ENCODE results near the gene GTF2A1.
"Not testable (repeated sequence)": the region's sequence is repeated elsewhere in the genome, so short reads cannot be mapped to it uniquely, and the experiment has no call there.

GTF2A1 gene

DNA sequence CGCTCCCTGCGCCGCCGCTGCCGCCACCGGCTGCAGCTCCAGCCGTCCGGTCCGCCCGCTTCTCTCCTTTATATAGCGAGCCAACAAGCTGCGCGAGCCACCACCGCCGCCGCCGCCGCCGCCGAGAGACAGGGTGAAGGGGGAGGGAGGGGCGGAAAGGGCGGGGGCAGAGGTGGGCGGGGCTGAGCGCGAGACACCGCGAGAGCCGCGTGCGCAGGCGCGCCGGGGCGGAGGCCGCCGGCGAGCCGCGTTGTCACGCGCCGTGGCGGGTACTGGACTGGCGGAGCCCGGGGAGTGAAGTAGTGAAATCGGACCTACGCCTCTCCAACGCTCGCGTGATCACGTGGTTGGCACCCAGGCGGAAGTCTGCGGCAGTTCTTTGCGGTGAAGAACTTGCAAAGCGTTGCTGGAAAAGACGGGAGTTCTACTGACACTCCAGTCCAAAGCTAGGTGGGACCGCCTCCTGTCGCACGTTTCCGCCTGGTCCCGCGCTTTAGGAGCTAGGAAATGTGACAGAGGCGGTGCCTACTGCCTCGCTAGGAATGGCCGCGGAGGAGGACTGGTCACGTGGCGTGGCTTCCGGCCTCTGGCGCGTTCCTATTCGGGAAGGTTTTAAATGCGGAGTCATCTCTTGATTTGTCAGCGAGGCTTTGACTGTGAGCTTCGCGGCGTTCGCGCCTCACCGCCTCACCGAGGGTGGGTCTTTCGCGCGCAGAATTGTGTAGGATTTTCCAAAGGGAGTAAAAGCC, at the start of gene GTF2A1:
Gene GTF2A1, minus strand, starts transcription at position 130 of the 749 bp plus-strand sequence. CDS start 441 bp downstream, outside the sequence.
- peak; percentile 83 for DNase-seq

DNA sequence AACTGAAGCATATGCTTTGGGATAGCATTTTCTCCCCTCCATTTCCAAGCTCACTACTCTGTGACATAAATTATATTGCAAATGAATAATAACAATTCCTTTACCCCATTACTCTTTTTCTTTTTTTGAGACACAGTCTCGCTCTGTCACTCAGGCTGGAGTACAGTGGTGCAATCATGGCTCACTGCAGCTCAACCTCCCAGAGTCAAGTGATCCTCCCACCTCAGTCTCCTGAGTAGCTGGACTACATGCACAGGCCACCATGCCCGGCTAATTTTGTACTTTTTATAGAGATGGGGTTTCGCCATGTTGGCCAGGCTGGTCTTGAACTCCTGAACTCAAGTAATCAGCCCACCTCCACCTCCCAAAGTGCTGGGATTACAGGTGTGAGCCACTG, 49.2 kb upstream of the GTF2A1 start:
- no peak for DNase-seq

DNA sequence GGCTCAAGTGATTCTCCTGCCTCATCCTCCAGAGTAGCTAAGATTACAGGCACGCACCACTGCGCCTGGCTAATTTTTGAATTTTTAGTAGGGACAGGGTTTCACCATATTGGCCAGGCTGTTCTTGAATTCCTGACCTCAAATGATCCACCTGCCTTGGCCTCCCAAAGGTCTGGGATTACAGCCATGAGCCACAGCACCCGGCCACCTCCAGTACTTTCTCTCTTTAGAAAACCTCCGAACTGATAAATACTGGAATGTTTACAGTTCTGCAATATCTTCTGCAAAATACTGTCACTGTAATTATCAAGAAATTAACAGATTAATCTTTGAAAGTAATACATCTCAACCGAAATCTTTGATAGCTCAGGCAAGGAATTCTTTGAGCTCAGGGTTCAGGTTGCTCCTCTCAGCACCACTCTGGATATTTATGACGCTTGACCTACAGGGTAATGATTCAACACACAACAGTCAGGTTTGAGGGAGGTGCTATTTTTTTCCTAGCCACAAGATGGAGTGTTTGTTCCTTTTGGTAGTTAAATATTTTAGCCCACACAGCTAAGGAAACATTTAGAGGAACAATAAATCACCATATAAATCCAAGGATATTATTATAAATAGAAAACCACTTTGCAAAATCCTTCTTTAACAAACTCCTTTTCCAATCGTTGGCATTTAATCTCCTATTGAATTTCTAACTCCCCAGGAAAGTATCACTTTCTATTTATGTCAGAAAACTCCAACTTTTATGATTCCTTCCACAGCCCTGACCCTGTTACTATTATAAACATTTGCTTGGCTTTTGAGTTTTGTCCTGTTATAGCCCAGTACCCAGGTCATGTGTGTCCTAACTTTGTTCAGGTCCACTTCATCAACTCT, 48.6 kb upstream of the GTF2A1 start:
- peak; percentile 28 for DNase-seq

DNA sequence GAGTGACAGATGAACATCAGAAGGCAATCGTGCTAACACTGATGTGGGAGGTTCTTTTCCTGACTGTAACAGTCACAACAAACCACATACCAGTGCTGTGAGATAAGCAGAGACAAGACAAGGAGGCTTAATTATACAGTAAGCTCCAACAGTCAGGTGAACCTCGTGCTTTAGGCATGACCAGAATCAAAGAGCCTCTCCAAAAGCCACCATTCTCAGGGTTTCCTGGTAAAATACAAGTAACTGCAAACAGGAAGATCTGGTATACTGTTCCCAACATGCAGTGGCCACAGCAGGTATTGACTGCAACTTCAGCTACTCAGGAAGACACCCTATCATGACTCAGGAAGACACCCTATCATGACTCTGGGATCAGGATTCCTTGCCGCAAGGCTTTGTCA, 47.3 kb upstream of the GTF2A1 start:
- no peak for DNase-seq

DNA sequence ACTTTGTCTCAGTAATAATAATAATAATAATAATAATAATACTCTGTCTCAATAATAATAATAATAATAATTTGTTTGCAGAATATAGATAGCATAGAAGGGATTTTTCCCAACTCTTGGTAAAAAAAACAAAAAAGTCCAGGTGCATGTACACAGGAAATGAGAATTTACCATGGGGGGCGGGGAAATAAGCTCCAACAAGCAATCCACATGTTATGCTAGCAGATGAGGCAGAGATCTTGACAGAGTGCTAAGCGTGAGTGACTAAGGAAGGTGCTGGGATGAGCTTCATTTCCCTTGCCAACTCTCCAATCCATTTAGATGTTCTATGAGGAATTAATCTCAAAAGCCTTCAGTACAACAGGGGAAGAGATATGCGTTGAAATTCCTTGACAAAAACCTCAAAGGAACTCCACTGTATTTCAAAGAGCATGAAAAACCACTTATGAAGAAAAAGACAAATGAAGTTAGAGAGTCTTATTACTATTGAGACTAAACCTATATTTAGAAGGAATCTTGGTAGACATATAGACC, 44.9 kb upstream of the GTF2A1 start:
- no peak for DNase-seq

DNA sequence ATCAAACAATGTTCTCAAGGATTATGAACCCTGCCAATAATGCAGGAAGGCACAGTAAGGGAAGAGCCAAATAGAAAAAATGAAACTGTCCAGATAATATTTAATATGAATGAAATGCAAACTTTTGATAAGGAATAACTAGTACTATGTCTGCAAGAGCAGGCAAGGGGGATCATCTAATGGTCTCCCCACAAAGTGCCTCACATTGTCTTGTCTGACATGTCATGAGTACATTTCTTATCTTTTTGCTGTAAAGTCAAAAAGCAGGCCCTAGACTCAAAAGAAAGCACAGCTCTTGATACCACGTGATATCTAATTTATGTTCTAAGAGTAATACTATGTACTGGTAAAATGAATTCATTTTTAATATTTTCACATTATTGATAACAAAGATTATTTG, 43.9 kb upstream of the GTF2A1 start:
- DNase-seq, result no peak

DNA sequence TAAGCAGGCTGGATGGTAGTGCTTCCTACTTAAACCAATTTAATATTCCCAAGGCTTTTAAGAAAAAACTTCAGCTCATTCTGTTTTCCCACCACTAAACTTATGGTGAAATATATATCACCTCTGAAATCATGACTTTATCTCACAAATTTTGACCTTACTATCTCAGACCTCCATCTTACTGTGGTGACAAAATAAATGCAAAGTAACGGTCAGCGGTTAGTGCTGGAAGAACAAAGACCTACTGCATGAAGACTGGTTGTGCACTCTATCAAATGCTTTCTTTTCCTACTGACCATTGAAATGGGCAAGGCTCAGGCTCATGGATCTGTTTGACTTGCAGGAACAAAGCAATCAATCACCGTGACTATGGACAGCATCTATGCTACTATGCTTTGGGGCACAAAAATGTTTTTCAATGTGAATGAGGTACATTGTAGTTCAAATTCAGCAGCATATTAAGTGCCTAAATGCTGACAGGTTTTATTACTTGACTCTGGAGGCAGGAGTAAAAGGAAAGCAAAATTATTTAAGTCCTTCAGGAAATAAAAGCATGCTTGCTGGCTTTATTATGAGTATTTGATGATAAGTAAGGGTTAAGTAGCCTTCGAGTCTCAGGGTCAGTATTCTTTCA, 43.1 kb upstream of the GTF2A1 start:
- no peak for DNase-seq

DNA sequence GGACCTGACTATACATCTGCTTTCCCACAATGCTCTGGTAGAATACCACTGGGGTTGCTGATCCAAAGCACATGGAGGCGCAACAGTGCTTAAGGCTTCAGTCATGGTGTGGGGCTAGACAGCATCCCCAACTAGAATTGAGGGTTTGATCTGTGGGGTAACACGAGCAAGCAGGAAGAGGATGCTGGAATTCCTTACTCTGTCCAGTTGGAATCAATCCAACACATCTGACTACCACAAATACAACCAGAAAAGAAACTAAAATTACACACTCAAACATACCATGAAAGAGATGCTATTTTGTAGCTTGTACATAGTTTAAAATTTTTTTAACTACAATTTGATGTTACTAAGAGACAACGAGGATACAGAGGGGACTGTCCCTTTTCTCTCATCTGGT, 40.4 kb upstream of the GTF2A1 start:
- DNase-seq, result no peak

DNA sequence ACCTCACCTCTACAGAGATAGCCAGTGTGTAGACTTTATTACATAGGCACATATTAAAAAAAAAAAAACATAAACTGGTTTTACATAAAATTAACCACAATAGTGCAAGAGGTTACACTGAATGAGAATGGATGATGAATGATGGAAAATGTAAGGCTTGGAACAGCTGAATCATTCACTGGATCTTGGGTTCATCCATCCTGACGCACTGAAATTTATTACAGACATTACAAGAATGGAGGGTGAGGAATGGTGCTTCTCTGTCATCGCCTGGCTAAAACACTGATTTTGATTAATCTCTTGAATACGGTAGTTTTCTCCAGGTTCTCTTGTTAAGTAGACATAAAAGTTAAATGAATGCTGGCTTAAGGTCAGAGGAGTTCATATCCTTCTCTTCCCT, 40.0 kb upstream of the GTF2A1 start:
- no peak for DNase-seq

DNA sequence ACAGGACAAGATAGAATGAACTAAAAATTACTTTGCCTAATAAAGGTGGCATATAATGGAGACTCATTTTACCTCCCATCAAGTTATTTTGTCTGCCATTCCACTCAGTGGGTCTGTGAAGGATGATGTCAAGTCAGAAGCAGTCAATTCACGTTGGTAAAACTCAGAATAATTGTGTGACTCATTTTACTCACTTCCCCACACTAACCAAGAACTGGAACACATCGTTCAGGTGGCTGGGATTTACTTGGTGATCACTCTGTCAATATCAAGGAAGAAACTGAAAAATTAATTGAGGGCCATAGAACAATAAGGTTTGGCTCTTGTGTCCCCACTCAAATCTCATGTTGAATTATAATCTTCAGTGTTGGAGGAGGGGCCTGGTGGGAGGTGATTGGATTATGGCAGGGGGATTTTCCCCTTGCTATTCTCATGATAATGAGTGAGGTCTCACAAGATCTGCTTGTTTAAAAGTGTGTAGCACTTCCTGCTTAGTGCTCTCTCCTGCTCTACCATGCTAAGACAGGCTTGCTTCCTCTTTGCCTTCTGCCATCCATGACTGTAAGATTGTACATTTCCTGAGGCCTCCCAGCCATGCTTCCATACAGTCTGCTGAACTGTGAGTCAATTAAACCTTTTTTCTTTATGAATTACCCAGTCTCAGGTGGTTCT, 35.7 kb upstream of the GTF2A1 start:
- no peak for DNase-seq

DNA sequence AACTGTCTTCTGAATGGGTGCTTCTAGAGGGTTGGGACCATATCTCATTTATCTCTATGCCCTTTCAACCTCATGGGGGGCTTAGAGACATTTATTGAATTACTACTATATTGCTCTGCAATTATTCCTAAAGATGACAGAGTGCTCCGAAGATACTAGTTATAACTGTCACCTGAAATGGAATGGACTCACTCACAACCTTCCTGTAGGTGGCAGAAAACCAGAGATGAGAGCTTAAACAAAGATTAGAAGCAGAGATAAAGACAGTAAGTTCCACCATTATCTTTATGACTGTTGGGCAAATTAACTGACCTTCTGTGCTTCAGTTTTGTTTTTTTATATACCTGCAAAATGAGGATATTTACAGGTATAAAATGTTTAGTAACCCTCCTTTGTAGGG, 31.5 kb upstream of the GTF2A1 start:
- DNase-seq, result no peak

DNA sequence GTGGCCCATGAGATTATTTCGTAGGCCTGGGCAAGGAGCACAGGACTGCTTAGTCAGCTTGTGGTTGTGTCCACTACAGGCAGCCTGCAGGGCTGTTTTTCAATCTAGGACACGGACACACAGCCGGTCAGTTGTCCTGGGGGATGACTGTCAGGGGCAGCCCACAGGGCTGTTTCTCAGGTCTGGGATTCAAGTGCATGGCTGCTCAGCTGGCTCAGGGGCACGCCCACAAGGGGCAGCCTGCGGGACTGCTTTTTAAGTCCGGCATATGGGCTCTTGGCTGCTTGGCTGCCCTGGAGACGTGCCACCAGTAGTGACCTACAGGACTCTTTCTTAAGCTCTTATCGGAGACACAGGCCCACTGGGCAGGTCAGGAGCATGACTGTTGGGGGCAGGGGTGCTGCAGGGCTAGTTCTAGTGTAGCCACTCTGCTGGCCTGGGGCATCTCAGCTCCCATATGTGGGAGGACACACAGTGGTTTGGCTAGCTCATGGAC, 26.6 kb upstream of the GTF2A1 start:
- DNase-seq, result no peak

DNA sequence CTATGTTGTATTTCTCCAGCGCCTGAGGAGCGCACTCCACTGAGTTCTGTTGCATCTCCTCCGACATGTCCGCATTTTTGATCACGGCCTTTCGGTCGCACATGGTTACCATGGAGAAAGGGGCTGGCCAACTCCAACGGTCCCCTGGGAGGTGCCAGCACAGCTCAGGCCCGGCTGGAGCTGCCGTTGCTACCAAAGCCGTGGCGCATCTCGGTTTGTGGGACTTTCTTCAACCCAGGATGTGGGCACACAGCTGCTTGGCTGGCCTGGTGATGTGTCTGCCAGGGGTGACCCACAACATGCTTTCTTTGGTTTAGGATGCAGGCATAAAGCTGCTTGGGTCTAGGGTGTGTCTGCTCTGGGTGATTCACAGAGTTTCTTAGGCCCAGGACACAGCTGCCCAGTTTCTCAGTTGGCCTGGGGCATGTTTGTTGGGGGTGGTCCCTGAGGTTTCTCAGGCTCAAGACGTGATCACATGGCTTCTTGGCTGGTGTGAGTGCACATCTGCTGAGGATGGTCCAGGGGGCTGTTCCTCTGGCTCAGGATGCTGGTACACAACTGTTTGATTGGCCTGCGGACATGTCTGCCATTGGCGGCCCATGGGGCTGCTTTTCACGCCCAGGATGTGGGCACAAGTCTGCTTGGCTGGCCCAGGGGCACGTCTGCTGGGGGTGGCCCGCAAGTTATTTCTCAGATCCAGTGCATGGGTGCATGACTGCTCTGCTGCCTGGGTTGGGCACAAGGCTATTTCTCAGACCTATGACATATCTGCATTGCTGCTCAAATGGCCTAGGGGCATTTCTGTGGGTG, 25.9 kb upstream of the GTF2A1 start:
- DNase-seq, result no peak

DNA sequence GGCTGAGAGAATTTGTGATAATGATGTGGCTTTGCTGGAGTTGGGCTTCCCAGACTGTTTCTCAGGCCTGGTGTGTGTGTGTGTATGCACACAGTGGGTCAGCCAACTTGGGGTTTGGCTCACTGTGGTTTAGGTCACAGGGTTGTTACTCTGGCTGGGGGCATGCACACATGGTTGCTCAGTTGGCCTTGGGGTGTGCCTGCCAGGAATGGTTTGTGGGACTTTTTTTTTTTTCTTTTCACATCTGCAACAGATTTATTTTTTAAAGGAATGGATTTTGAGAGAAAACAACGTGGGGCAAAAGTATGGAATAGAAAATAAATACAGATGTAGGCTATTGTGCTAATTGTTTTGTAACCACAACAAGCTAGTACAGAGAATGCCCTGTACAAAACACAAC, 25.0 kb upstream of the GTF2A1 start:
- DNase-seq, result no peak

DNA sequence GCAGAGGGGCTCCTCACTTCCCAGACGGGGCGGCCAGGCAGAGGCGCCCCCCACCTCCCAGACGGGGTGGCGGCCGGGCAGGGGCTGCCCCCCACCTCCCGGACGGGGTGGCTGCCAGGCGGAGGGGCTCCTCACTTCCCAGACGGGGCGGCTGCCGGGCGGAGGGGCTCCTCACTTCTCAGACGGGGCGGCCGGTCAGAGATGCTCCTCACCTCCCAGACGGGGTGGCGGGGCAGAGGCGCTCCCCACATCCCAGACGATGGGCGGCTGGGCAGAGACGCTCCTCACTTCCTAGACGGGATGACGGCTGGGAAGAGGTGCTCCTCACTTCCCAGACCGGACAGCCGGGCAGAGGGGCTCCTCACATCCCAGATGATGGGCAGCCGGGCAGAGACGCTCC, 23.7 kb upstream of the GTF2A1 start:
- DNase-seq, result not testable (repeated sequence)

DNA sequence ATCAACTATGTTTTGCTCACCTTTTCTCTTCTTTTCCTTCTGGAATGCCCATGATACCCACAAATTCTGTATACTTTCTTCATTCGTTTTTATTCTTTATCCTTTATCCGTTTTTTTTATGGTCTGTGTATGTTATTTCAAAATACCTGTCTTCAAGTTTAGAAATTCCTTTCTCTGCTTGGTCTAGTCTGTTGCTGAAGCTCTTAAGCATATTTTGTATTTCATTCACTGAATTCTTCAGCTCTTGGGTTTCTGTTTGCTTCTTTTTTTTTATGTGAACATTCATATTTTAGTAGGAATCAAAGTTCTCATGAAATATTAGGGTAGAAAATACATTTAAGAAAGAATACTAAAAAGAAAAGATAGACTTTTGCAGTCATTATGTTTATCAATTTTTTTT, 22.7 kb upstream of the GTF2A1 start:
- DNase-seq, result no peak

DNA sequence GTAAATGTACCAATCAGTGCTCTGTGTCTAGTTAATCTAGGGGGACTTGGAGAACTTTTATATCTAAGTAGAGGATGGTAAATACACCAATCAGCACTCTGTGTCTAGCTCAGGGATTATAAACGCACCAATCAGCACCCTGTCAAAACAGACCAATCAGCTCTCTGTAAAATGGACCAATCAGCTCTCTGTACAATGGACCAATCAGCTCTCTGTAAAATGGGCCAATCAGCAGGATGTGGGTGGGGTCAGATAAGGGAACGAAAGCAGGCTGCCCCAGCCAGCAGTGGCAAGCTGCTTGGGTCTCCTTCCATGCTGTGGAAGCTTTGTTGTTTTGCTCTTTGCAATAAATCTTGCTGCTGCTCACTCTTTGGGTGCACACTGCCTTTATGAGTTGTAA, 16.1 kb upstream of the GTF2A1 start:
- not testable (repeated sequence) for DNase-seq

DNA sequence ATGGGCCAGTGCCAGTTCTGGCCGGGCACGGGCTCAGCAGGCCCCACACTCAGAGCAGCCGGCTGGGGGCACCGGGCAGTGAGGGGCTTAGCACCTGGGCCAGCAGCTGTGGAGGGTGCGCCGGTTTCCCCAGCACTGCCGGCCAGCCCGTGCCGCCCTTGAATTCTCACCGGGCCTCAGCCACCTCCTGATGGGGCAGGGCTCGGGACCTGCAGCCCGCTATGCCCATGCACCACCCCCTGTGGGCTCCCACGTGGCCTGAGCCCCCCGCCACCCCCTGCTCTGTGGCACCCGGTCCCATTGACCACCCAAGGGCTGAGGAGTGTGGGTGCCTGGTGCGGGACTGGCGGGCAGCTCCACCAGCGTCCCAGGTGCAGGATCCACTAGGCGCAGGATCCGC, 15.4 kb upstream of the GTF2A1 start:
- DNase-seq, result no peak

DNA sequence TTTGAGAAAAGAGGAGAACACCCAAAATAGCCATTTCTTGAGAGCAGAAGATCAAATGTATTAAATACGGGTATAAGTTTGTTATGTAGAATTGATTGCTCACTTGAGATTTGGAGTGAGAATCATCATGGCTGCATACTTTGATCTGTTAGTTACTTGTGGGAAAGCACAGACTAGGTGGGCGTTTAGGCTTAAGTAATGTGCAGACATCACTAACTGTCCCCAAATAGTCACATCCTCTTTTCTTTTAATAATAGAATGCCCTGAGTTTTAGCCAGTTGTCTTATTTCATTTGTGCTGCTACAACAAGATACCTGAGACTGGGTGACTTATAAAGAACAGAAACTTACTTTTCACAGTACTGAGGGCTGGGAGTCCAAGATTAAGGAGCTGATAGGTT, 14.3 kb upstream of the GTF2A1 start:
- no peak for DNase-seq

DNA sequence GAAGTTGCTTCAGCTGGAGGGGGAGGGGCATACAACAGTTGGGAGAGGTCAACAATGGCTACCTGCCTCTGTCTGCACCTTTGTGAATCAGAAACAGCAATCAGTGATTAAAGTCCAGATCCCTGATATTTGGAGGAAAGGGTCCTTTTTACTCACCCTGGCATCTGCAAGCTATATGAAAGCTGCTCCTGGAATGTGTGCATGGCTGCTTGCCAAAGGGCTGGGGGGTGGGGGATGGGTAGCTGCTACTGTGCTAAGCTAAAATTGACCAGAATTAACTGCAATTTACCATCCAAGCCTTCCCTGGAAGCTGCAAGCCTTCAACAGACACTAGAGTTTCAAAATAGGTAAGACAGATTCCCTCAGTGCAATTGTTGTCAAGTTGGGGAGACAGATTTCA, 13.5 kb upstream of the GTF2A1 start:
- DNase-seq, result no peak

DNA sequence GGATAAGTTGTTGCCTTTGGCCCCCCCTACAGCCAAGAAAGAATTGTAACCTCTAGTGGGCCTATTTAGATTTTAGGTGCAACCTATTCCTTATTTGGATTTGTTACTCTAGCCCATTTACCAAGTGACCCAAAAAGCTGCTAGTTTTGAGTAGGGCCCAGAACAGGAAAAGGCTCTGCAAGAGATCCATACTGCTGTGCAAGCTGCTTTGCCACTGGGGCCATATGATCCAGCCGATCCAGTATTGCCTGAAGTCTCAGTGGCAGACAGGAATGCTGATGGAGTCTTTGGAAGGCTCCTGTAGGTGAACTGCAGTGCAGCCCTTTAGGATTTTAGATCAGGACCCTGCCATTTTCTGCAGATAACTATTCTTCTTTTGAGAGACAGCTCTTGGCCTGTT, 12.9 kb upstream of the GTF2A1 start:
- DNase-seq, result no peak

DNA sequence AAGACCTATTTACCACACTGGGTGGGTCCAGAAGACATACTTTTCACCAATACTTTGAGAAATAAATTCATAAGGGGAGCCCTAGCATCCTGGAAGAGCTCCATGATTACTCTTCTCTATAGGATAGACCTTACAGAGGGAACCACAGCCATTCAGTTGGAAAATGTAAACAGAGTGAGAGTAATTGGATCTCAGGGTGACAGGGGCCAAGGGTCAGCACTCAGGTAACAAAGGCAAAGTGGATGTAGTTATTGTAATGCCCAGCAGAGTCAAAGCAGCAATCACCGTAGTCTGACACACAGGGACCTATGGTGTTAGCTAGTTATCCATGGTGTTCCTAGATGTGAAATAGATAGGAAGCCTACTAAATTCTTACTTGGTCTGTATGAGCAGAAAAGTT, 10.8 kb upstream of the GTF2A1 start:
- DNase-seq, result no peak

Measured in NCI-H2029 (cell line).